ENCODE data around the gene ZNF384.

ZNF384 gene

DNA sequence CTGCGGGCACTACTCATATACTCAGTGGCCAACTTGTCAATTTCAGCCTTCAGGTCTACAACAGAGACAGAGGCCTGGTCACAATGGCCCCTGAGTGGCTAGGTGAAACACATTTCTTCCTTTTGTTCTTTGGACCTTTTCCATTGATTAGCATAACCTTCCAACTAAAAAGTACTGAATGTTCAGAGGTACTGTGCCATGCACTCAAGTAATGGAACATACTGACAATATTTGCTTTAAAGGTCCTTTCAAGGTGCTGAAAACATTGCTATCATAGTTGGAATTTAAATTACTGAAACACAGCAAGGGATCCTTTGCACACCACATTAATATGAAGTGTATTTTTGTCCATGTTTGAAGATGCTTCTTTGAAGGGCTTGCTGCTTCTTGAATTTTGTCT, 35.8 kb downstream of the ZNF384 start:
- no peak for DNase-seq (ENCODE audit: low spot score)

GRCh38 chr12:6652391-6652790, 36.8 kb downstream of the ZNF384 start:
- DNase-seq (ENCODE audit: low spot score): no peak

GRCh38 chr12:6650832-6651231, 38.3 kb downstream of the ZNF384 start:
- no peak for DNase-seq (ENCODE audit: low spot score)

- DNase-seq (ENCODE audit: low spot score): peak; percentile 88
These were observed 42.0 kb downstream of the ZNF384 start, which contains the start of gene ACRBP for GRCh38 chr12:6647083-6647604. TSS of gene ACRBP (minus strand) at chr12:6647432. CDS start at chr12:6647366, 66 bp downstream.

- DNase-seq (ENCODE audit: low spot score): no peak
These were observed 42.7 kb downstream of the ZNF384 start for GRCh38 chr12:6646276-6647082.

GRCh38 chr12:6644903-6645302, 44.3 kb downstream of the ZNF384 start:
- DNase-seq (ENCODE audit: low spot score): no peak

DNA sequence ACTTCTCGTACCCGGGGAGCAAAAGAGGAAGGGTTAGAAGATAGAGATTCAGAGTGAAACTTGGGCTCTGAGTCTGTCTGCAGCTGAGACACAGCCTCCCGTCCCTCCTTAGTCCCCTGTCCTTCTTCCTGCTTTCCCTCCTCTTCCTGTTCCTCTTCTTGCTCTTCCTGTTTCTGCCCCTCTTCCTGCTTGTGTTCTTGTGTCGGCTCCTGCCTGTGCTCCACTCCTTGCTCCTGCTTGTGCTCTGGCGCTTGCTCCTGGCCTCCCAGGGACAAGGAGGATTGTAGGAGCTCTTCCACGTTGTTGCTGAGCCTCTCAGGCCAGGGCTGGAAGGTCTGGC, 44.9 kb downstream of the ZNF384 start:
- no peak for DNase-seq (ENCODE audit: low spot score)

GRCh38 chr12:6643569-6644256, 45.5 kb downstream of the ZNF384 start:
- no peak for DNase-seq (ENCODE audit: low spot score)

GRCh38 chr12:6641131-6641530, 48.0 kb downstream of the ZNF384 start:
- no peak for DNase-seq (ENCODE audit: low spot score)

- no peak for DNase-seq (ENCODE audit: low spot score)
These were observed 48.7 kb downstream of the ZNF384 start for GRCh38 chr12:6640497-6640896.

DNA sequence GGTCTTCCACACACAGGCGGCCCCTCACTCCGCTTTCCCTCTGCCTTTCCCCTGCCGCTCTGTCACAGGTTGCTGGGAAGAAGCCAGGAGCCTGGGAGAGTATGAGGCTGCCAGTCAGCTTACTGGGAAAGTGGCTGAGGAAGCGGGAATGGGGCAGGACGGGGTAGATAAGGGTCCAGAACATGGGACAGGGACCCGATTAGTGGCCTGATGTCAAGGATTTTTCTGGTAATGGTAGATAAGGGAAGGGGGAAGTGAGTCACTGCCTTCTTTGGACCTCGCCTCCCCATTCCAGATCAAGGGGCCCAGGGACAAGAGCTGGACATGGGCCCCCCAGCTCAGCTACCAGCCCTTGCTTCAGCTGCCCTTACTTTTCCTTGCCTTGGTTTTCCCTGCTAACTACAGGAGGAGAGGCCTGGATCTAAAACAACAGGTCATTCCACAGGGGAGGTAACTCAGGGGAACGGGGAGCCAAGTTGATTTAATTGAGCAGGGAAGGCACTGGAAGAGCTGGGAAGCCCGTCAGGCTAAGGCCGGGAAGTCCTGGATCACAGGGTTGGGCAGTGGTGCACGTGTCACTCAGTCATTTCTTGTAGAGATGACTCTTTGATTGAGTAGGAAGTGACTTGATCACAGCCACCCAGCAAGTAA, 49.9 kb downstream of the ZNF384 start:
- DNase-seq (ENCODE audit: low spot score): no peak

DNA sequence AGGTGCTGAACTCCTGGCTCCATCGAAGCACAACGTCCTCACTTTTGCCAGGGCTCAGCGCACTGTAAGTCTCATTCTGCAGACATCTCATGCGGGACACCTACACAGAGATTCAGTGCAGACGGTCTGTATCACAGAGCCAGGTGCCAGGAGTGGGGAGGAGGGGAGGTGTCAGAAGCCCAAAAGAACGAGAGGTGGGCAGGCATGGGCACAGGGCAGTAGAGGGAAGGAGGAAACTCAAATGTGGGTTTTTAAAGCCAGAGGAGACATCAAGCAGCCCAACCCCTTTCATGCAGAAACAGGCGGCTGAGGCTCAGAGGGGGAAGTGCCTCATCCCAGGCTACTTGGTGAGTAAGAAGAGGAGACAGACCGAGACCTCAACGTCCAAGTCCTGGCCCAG, 50.9 kb downstream of the ZNF384 start:
- DNase-seq (ENCODE audit: low spot score): no peak

DNA sequence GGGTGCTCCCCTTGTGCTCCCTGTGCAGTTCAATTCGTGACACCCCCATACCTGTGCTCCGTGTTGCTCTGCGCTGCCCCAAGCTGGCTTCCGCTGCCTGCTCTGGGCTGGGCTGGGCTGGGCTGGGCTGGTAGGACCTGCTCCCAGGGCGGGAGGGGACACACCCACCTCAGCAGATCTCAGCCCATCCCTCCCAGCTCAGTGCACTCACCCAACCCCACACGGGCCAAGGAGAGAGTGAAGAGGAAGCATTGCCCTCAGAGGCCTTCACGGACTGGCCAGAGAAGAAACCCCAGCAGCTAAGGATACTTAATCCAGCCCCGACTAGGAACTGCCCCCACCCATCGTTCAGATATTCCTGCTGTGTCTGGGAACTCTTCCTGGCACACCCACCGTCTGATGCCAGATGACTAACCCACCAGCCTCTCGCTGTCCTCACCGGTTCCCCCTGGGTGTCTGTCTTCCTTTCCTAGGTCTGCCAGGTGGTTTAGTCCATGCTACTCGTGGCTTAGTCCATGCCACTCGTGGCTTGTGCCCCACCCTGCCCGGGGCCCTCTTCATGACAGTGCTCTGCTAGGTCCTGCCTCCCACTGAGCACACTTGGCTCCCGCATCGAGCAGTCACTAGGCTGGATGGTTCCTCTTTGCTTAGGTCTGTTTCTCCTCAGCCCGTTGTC, 53.2 kb downstream of the ZNF384 start, which contains the start of gene LPAR5:
TSS of gene LPAR5 (minus strand) at position 104 of the 676 bp plus-strand sequence. CDS start 14,711 bp downstream, outside the sequence.
- peak; percentile 81 for DNase-seq (ENCODE audit: low spot score)

DNA sequence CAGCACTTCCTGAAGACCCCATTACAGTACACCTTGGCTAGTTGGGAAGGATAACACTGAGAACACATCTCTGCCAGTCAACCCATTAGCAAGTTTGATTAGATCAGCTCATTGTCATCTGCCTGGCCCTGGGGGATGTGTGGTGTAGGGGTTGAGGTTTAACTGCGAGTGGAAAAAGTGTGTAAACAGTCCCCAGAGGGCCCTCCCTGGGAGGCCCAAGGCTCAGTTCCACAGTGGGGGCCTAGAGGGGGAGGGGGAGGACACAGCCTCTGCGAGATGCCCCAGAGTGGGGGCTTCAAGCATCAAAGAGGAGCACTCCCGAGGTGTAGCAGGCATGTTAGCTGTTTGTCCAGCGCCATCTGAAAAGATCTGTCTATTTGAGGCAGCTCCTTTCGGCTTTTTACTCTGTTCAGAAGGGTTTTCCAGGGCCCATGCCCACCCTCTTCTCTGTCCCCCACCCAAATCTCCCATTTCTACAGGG, 53.8 kb downstream of the ZNF384 start:
- no peak for DNase-seq (ENCODE audit: low spot score)

DNA sequence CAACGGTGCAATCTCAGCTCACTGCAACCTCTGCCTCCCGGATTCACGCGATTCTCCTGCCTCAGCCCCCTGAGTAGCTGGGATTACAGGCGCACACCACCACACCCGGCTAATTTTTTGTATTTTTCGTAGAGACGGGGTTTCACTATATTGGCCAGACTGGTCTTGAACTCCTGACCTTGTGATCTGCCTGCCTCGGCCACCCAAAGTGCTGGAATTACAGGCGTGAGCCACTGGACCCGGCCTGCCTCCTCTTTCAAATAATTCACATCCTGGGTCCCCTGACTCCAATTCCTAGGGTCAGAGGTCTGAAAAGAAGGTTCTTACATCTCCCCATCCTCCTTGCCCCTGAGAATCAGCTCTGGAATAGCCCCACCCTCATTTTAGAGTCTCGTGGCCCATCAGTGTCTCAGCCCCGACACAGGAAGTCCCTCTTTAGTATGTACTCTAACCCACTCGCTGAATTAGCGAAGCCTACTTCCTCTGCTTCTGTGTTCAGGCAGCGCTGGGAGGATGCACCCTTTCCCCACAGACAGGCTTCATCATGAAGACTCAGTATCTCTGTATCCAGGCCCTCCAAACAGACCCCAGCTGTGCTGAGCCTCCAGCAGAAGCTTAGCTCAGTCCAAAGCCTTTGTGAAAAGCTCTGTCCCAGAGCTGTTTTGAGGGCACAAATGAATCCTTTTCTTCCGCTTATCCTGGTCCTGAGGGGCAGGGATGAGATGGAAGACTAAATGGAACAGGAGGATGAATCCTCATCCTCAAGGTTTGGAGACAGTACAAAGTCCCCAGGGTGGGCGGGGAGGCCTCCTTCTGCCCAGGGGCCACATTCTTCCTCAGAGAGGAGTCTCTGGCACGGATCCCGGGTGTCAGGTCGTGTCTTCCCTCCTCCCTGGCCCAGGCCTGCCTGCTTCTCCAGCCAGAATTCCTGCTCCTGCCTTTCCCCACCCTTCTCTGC, 56.9 kb downstream of the ZNF384 start:
- DNase-seq (ENCODE audit: low spot score): no peak

DNA sequence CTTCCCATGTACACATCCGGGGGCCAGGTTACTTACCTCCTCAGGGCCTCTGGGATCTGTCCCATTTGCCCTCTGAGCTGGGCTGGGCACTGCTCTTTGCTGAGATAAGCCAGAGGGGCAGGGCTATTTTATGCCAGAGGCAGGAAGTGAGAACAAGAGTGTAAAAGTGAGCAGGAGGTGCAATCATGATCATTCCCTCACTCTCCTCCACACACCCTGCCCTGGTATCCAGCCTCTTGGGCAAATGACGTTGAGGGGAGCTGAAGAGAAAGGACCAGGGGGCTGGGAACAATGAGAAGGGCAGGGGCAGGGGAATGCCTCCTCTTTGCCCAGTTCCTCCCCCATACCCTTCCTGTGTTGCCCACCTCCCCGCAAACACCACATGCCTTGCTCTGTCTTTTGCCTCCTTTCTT, 57.6 kb downstream of the ZNF384 start:
- DNase-seq (ENCODE audit: low spot score): no peak

- DNase-seq (ENCODE audit: low spot score): no peak
These were observed 58.4 kb downstream of the ZNF384 start for GRCh38 chr12:6630736-6631135.

- no peak for DNase-seq (ENCODE audit: low spot score)
These were observed 61.6 kb downstream of the ZNF384 start for GRCh38 chr12:6627616-6628015.

DNA sequence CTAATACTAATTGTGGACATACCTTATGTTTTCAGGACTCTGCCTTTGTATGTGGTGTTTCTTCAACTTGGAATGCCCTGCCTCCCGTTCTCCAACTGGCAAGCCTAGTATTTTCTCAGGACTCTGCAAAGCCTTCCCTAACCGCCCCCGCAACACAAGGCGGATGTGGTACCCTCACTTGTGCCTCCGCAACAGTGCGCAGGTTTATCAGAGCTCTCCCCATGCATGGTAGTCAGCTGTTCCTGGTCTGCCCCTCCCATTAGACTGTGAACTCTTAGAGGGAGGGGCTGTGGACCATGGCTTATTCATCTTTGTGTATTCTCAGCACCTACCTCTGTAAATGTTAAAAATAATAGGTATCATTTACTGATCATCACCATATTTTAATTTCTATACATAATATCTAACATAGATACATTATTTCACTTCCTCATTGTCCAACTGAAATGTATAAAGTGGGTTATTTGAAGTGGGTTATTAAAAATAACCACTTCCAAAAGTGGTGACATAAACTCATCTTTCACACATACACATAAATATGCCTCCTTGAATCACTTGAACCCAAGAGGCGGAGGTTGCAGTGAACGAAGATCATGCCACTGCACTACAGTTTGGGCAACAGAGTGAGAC, 62.4 kb downstream of the ZNF384 start:
- DNase-seq (ENCODE audit: low spot score): no peak

GRCh38 chr12:6620885-6621274, 68.3 kb downstream of the ZNF384 start:
- DNase-seq (ENCODE audit: low spot score): no peak

All from LoVo (cell line).